Upper lobe of left lung (tissue), 6 donors: ENCODE measurements around the gene KCNJ8. TPM values are rescaled to one million over a fixed set of nuclear protein-coding genes. Genes with fewer than 3 reads are reported as not detected.

Experiments used
- ATAC-seq, 2 donors: fragments of 200-7000 bp; cut with Tn5 transposase; one replicate each; pipeline ENCODE4 v1.9.1; 2022; ENCODE audit warnings: mild to moderate bottlenecking in 2 of 2, moderate library complexity in 2 of 2; ENCODE audit not compliant: low FRiP score in 2 of 2
- DNase-seq, 2 donors: peaks; one replicate each; pipeline ENCODE4 v3.0.0-alpha.2; 2019 to 2020
- H3K27ac ChIP-seq, 4 donors: fragments of 200-600 bp; sonication (generic); one replicate each; pipeline ENCODE4 v1.5.1; 2016 to 2019
- H3K27me3 ChIP-seq, 4 donors: fragments of 200-600 bp; sonication (generic); one replicate each; pipeline ENCODE4 v1.5.1; 2017 to 2019
- H3K36me3 ChIP-seq, 4 donors: fragments of 200-600 bp; sonication (generic); one replicate each; pipeline ENCODE4 v1.5.1; 2016 to 2019
- H3K4me1 ChIP-seq, 4 donors: fragments of 200-600 bp; sonication (generic); one replicate each; pipeline ENCODE4 v1.5.1; 2018 to 2019
- H3K4me3 ChIP-seq, 4 donors: fragments of 200-600 bp; sonication (generic); one replicate each; pipeline ENCODE4 v1.5.1; 2017 to 2019; ENCODE audit warnings: mild to moderate bottlenecking in 2 of 4, moderate library complexity in 1 of 4
- H3K9me3 ChIP-seq, 4 donors: fragments of 200-600 bp; sonication (generic); one replicate each; pipeline ENCODE4 v1.5.1; 2018 to 2019
- CTCF ChIP-seq, 6 experiments: fragments of 450-650 bp in 4 of 6; fragments of 200-600 bp in 2 of 6; sonication (generic) in 2 of 6; IDR thresholded peaks; one replicate each; pipeline ENCODE4 v1.5.1; 2016 to 2019; ENCODE audit warnings: antibody characterized with exemption in 6 of 6
- EP300 ChIP-seq, 4 donors: sonication (generic); formaldehyde crosslinking; IDR thresholded peaks; one replicate each; pipeline ENCODE4 v1.5.1; 2017; ENCODE audit warnings: antibody characterized with exemption in 4 of 4, control low read depth in 2 of 4
- POLR2A ChIP-seq, 4 donors: fragments of 450-650 bp; IDR thresholded peaks; one replicate each; pipeline ENCODE4 v1.5.1; 2016 to 2017; ENCODE audit warnings: antibody characterized with exemption in 4 of 4, mild to moderate bottlenecking in 2 of 4
- POLR2AphosphoS5 ChIP-seq, 2 donors: sonication (generic); formaldehyde crosslinking; IDR thresholded peaks; one replicate each; pipeline ENCODE4 v1.5.1; 2017; ENCODE audit warnings: antibody characterized with exemption in 2 of 2
- WGBS, 2 donors: methylation state at CpG; one replicate each; pipeline ENCODE4 v1.1.5; 2017 to 2018; 5-methylcytosine and 5-hydroxymethylcytosine counted together
- total RNA-seq, 6 donors: library from RNA; depleted of rRNA in 4 of 6; stranded (reverse); fragments of >200 nt in 4 of 6; gene quantifications; one replicate each; pipeline versions ENCODE4 v1.1.0 to v1.2.1, GENCODE V29; 2016 to 2021
- donor health status: DM: no; HTN: no; CAD: no; lungs with moderate emphysema.
- donor health status: DM: no; HTN: yes; CAD: no; lungs with severe emphysema.

KCNJ8 gene
- total RNA-seq, 6 donors from 2014 or later = 11.5 to 32.2 (median 15.1) TPM

DNA sequence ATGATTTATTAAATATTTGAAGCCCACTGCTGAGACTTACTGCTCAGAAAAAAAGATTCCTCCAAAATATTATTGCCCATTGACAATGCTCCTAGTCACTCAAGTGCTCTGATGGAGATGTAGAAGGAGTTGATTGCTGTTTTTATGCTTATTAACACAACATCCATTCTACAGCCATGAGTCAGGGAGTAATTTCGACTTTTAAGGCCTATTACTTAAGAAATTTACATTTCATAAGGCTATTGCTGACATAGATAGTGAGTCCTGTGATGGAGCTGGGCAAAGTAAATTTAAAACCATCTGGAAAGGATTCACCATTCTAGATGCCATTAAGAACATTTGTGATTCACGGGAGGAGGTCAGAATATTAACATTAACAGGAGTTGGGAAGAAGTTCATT is 5.2 kb downstream of the KCNJ8 start:
- WGBS, 2 donors = 73 to 79% methylated on average over 2 of the region's 2 CpGs
- no peak for DNase-seq
- Histone ChIP-seq H3K4me3 (no peak overlapping the region), H3K27ac (no peak overlapping the region), H3K4me1 (no peaks in the 10 kb centered on the region), H3K27me3 (peaks cover 0 to under 1% (median 0%) of the 10 kb centered on the region in 4 donors), H3K9me3 (no peaks in the 10 kb centered on the region), H3K36me3 (no peaks in the 10 kb centered on the region)
- ATAC-seq = no peak
- TF ChIP-seq EP300 (IDR thresholded peaks at IDR 0.05) (no peak), POLR2A (IDR thresholded peaks at IDR 0.05) (no peak), POLR2AphosphoS5 (IDR thresholded peaks at IDR 0.05) (no peak)

- Histone ChIP-seq H3K9me3 (no peaks in the 10 kb centered on the region), H3K4me3 (no peak overlapping the region), H3K27ac (no peak overlapping the region), H3K4me1 (no peaks in the 10 kb centered on the region), H3K36me3 (no peaks in the 10 kb centered on the region), H3K27me3 (no peaks in the 10 kb centered on the region)
- TF ChIP-seq EP300 (IDR thresholded peaks at IDR 0.05) (no peak), POLR2A (IDR thresholded peaks at IDR 0.05) (no peak), POLR2AphosphoS5 (IDR thresholded peaks at IDR 0.05) (no peak), CTCF (IDR thresholded peaks at IDR 0.05) (no peak)
- no peak for DNase-seq
- 89 to 98% methylated on average over 2 of the region's 2 CpGs for WGBS, 2 donors
- ATAC-seq = no peak
Observed at GRCh38 chr12:21766403-21766802, 8.1 kb downstream of the KCNJ8 start.

DNA sequence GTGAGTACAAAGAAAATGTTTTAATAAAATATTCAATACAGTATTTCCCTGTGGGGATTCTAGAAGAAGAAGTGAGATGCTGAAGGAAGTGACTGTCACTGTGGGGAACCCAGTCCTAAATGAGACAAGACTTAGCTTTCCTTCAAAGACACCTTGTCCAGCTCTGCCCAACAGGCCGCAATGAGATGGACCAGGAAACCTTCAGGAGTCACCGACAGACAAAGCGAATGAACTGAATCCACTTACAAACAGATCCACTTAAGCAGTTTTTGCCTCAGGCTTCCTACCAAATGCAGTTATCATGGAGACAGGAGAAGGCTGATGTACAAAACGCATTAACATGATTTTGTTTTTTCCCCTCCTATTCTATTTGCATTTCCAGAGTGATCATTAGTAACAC is 9.6 kb downstream of the KCNJ8 start:
- Histone ChIP-seq H3K27me3 (no peaks in the 10 kb centered on the region), H3K4me1 (no peaks in the 10 kb centered on the region), H3K36me3 (no peaks in the 10 kb centered on the region), H3K4me3 (no peak overlapping the region), H3K27ac (no peak overlapping the region), H3K9me3 (no peaks in the 10 kb centered on the region)
- 93 to 94% methylated on average over 4 of the region's 4 CpGs for WGBS, 2 donors
- ATAC-seq (no peak), DNase-seq (no peak)
- TF ChIP-seq POLR2A (IDR thresholded peaks at IDR 0.05) (no peak), CTCF (IDR thresholded peaks at IDR 0.05) (no peak), EP300 (IDR thresholded peaks at IDR 0.05) (no peak), POLR2AphosphoS5 (IDR thresholded peaks at IDR 0.05) (no peak)

GRCh38 chr12:21764065-21764464 is 10.4 kb downstream of the KCNJ8 start:
- DNase-seq (peak in 1 of 2 donors; percentile 48), ATAC-seq (peak; percentile 19 to 77)
- H3K9me3 ChIP-seq = no peaks in the 10 kb centered on the region
- H3K36me3 ChIP-seq = no peaks in the 10 kb centered on the region
- no peaks in the 10 kb centered on the region for H3K27me3 ChIP-seq
- H3K27ac ChIP-seq = peak overlapping the region in 2 of 4 donors; percentile 26 to 35
- no peak overlapping the region for H3K4me3 ChIP-seq
- no peaks in the 10 kb centered on the region for H3K4me1 ChIP-seq
- 69% methylated on average over 2 of the region's 2 CpGs for WGBS, 2 donors
- TF ChIP-seq CTCF (IDR thresholded peaks at IDR 0.05) (no peak), POLR2AphosphoS5 (IDR thresholded peaks at IDR 0.05) (no peak), POLR2A (IDR thresholded peaks at IDR 0.05) (no peak), EP300 (IDR thresholded peaks at IDR 0.05) (no peak)

DNA sequence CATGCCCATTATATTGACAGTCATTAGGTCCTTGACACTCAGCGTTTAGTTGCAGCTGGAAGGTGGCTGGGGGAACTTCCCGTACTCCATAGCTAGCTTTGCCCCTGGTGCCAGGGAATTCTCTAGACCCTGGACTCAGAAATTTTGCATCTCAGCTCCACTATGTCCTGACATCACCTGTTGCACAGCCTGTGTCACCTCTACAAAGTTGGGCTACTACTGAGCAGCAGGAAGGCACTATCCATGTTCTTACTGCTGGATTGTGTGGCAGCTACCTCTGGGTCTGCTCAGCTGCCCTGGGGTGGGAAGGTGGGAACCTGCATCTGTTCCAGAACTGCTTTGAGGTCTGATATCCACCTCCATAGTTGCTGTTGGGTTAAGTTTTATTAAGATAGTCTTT is 11.0 kb downstream of the KCNJ8 start:
- ATAC-seq (peak in 1 of 2 donors; percentile 25), DNase-seq (no peak)
- Histone ChIP-seq H3K4me3 (no peak overlapping the region), H3K4me1 (no peaks in the 10 kb centered on the region), H3K27ac (peak overlapping the region in 2 of 4 donors; percentile 26 to 35), H3K27me3 (no peaks in the 10 kb centered on the region), H3K9me3 (no peaks in the 10 kb centered on the region), H3K36me3 (no peaks in the 10 kb centered on the region)
- TF ChIP-seq POLR2A (IDR thresholded peaks at IDR 0.05) = no peak
- no peak for TF ChIP-seq EP300 (IDR thresholded peaks at IDR 0.05)
- TF ChIP-seq CTCF (IDR thresholded peaks at IDR 0.05) = no peak
- TF ChIP-seq POLR2AphosphoS5 (IDR thresholded peaks at IDR 0.05) = no peak
- 78 to 94% methylated on average over 1 to 2 of the region's 2 CpGs for WGBS, 2 donors
